Hepatocyte (in vitro differentiated cells): ENCODE data around the gene TPRA1. TPM values are rescaled to one million over a fixed set of nuclear protein-coding genes. Genes with fewer than 3 reads are reported as not detected.

Experiments used
- DNase-seq: peaks from one replicate; pipeline ENCODE4 v3.0.0-alpha.2; 2016; ENCODE audit warnings: low spot score
- H2AFZ ChIP-seq: fragments of 200-600 bp; sonication (generic); 2 replicates; pipeline ENCODE4 v1.6.0; 2016; ENCODE audit warnings: antibody characterized with exemption, mild to moderate bottlenecking
- H3K27ac ChIP-seq: fragments of 200-600 bp; sonication (generic); 2 replicates; pipeline ENCODE4 v1.5.1; 2016; ENCODE audit warnings: mild to moderate bottlenecking
- H3K27me3 ChIP-seq: fragments of 200-600 bp; sonication (generic); 2 replicates; pipeline ENCODE4 v1.6.1; 2016
- H3K36me3 ChIP-seq: fragments of 200-600 bp; sonication (generic); replicated peaks from 2 replicates; pipeline ENCODE4 v1.5.1; 2016; ENCODE audit warnings: low read depth; ENCODE audit not compliant: insufficient read depth
- H3K4me1 ChIP-seq: fragments of 200-600 bp; sonication (generic); 2 replicates; pipeline ENCODE4 v1.5.1; 2016; ENCODE audit warnings: mild to moderate bottlenecking, moderate library complexity; ENCODE audit not compliant: insufficient read depth
- H3K4me2 ChIP-seq: fragments of 200-600 bp; sonication (generic); 2 replicates; pipeline ENCODE4 v1.6.0; 2016
- H3K4me3 ChIP-seq: fragments of 200-600 bp; sonication (generic); 2 replicates; pipeline ENCODE4 v1.5.1; 2016; ENCODE audit warnings: mild to moderate bottlenecking
- H3K79me2 ChIP-seq: fragments of 200-600 bp; sonication (generic); 2 replicates; pipeline ENCODE4 v1.6.0; 2017; ENCODE audit warnings: mild to moderate bottlenecking
- H3K9me2 ChIP-seq: fragments of 200-600 bp; sonication (generic); replicated peaks from 2 replicates; pipeline ENCODE4 v1.6.0; 2017; ENCODE audit warnings: mild to moderate bottlenecking; ENCODE audit not compliant: insufficient read depth
- H3K9me3 ChIP-seq: fragments of 200-600 bp; sonication (generic); 2 replicates; pipeline ENCODE4 v1.5.1; 2016; ENCODE audit warnings: low read depth, mild to moderate bottlenecking
- H4K20me1 ChIP-seq: fragments of 200-600 bp; sonication (generic); 2 replicates; pipeline ENCODE4 v1.6.0; 2016; ENCODE audit warnings: mild to moderate bottlenecking; ENCODE audit not compliant: insufficient read depth, poor library complexity, severe bottlenecking
- EZH2 ChIP-seq: fragments of 200-600 bp; sonication (generic); IDR thresholded peaks from 2 replicates; pipeline ENCODE4 v1.6.1; 2016; ENCODE audit warnings: antibody characterized with exemption, mild to moderate bottlenecking, borderline replicate concordance
- EZH2phosphoT487 ChIP-seq: fragments of 200-600 bp; sonication (generic); IDR thresholded peaks from one replicate; pipeline ENCODE4 v1.6.1; 2018; ENCODE audit warnings: antibody characterized with exemption, mild to moderate bottlenecking, low read depth, moderate library complexity; ENCODE audit not compliant: unreplicated experiment, severe bottlenecking
- WGBS: methylation state at CpG from one replicate; pipeline ENCODE4 v1.1.6; 2016; ENCODE audit warnings: low lambda C conversion rate; ENCODE audit errors: missing lambda C conversion rate; 5-methylcytosine and 5-hydroxymethylcytosine counted together
- polyA plus RNA-seq: library from polyadenylated mRNA; unstranded; fragments of >200 nt; fragmentation: Nextera tagmentation; extraction: Ambion mirVana; gene quantifications from 2 replicates; pipeline ENCODE4 v1.2.1, GENCODE V29; 2016
- total RNA-seq: library from RNA; depleted of rRNA; stranded (reverse); fragments of >200 nt; gene quantifications from 2 replicates; pipeline ENCODE4 v1.2.3, GENCODE V29; 2014
- TF ChIP-seq, protein P1 (sequence below): fragments of 200-600 bp; sonication (generic); IDR thresholded peaks from 2 replicates; pipeline ENCODE4 v1.5.1; 2016; ENCODE audit warnings: antibody characterized with exemption, mild to moderate bottlenecking; ENCODE audit not compliant: poor library complexity

Gene TPRA1
- total and polyA plus RNA-seq, 2 experiments from 2014 or later, result 41.0 to 57.2 TPM

GRCh38 chr3:127578168-127578567 lies 12.4 kb downstream of the TPRA1 start:
- H3K27me3 ChIP-seq, result no peaks in the 10 kb centered on the region
- H3K36me3 ChIP-seq, result no peaks in the 10 kb centered on the region
- H2AFZ ChIP-seq, result no peak overlapping the region
- no peak for TF ChIP-seq EZH2phosphoT487
- no peak for TF ChIP-seq EZH2
- TF ChIP-seq, protein P1, sequence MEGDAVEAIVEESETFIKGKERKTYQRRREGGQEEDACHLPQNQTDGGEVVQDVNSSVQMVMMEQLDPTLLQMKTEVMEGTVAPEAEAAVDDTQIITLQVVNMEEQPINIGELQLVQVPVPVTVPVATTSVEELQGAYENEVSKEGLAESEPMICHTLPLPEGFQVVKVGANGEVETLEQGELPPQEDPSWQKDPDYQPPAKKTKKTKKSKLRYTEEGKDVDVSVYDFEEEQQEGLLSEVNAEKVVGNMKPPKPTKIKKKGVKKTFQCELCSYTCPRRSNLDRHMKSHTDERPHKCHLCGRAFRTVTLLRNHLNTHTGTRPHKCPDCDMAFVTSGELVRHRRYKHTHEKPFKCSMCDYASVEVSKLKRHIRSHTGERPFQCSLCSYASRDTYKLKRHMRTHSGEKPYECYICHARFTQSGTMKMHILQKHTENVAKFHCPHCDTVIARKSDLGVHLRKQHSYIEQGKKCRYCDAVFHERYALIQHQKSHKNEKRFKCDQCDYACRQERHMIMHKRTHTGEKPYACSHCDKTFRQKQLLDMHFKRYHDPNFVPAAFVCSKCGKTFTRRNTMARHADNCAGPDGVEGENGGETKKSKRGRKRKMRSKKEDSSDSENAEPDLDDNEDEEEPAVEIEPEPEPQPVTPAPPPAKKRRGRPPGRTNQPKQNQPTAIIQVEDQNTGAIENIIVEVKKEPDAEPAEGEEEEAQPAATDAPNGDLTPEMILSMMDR, result no peak
- no peak for DNase-seq
- no peak overlapping the region for H3K4me3 ChIP-seq
- no peaks in the 10 kb centered on the region for H3K9me2 ChIP-seq
- WGBS, result 93% methylated on average over 2 of the region's 2 CpGs
- no peak overlapping the region for H3K27ac ChIP-seq
- H4K20me1 ChIP-seq, result peaks cover 21% of the 10 kb centered on the region
- H3K4me2 ChIP-seq, result no peak overlapping the region
- no peaks in the 10 kb centered on the region for H3K4me1 ChIP-seq
- peaks cover 22% of the 10 kb centered on the region for H3K79me2 ChIP-seq
- no peaks in the 10 kb centered on the region for H3K9me3 ChIP-seq

DNA sequence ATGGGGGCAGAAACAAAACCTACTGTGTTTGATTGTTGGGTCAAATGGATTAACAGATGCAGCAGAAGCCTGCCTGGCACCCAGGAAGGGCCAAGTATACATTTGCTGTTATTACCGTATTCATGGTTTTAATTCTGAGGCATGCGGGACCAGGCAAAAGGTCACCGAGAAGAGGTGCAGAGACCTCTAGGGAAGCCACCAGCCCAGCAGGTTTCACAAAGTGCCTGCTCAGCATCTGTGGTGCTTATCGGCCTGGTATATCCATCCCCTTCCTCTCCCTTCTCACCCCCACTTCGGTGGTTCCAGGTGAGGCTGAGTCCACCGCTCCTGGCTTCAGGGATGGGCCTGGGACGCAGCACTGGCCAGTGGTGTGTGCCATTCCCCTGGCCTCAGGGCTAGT lies 13.1 kb downstream of the TPRA1 start:
- Histone ChIP-seq H3K4me1 (no peaks in the 10 kb centered on the region), H3K79me2 (peaks cover 21% of the 10 kb centered on the region), H3K4me2 (no peak overlapping the region), H3K9me3 (no peaks in the 10 kb centered on the region), H3K36me3 (no peaks in the 10 kb centered on the region), H2AFZ (no peak overlapping the region), H3K27me3 (no peaks in the 10 kb centered on the region), H3K9me2 (no peaks in the 10 kb centered on the region), H4K20me1 (peaks cover 21% of the 10 kb centered on the region), H3K4me3 (no peak overlapping the region), H3K27ac (no peak overlapping the region)
- no peak for DNase-seq
- WGBS, result 92% methylated on average over 7 of the region's 7 CpGs
- TF ChIP-seq, protein P1, result no peak
- TF ChIP-seq EZH2 (no peak), EZH2phosphoT487 (no peak)

GRCh38 chr3:127574880-127575878 lies 15.4 kb downstream of the TPRA1 start:
- Histone ChIP-seq H3K4me2 (peak overlapping the region; percentile 49), H3K27ac (peak overlapping the region; percentile 37), H3K9me2 (no peaks in the 10 kb centered on the region), H3K4me3 (no peak overlapping the region), H2AFZ (no peak overlapping the region), H4K20me1 (peaks cover 11% of the 10 kb centered on the region), H3K79me2 (peaks cover under 1% of the 10 kb centered on the region), H3K36me3 (no peaks in the 10 kb centered on the region), H3K9me3 (no peaks in the 10 kb centered on the region), H3K27me3 (no peaks in the 10 kb centered on the region), H3K4me1 (no peaks in the 10 kb centered on the region)
- 48% methylated on average over 43 of the region's 46 CpGs for WGBS
- peak; percentile 90 for DNase-seq
- TF ChIP-seq, protein P1, result peak; percentile 97
- no peak for TF ChIP-seq EZH2
